ENCODE results near the gene RND2. TPM values are rescaled to one million over a fixed set of nuclear protein-coding genes. Genes with fewer than 3 reads are reported as not detected.

The RND2 gene
- total and polyA plus RNA-seq, 9 of the 15 experiments (the other 6 are each of a cell fraction or from before 2014, with no cell fraction given) = 0.15 to 1.9 (median 0.98) TPM

DNA sequence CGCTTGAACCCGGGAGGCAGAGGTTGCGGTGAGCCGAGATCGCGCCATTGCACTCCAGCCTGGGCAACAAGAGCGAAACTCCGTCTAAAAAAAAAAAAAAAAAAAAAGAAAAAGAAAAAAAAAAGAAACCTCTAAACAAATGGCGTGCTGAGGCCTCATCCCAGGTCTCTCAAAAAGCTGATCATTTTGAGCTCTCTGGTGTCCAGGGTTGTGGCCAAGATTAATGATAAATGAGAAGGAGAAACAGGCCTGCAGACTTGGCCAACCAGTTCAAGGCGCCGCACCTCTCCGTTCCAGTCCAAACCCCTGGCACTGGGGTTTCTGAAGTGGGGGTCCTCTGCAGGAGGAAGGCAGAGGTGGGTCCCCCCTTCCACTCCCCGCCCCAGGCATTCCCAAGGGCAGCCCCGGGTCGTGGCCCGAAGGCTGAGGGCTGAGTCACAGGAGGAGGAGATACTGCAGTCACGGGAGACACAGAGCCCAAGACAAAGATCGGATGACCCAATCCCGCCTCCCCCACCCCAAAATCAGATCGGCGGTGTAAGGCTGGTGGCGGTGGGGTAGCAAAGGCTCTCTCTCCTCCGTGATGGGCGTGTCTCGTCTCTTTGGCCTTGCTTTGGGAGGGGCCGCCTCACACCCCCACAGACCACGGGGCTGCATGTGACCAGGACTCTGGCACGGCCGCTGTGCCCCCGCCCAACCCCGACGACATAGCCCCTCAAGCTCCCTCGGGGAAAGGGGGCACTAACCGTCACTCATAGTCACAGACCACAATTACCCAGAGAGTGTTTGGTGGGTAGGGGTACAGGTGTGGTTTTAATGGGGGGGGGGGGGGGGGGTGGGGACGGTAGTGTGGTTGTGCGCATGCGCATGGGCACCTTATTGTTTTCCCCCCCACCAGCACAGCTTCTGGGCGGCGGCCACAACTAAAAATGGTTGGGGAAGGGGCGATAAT lies 4.0 kb upstream of the RND2 start (continued):
- TF ChIP-seq NFATC3 (IDR thresholded peaks at IDR 0.05) (no peak), POLR2G (IDR thresholded peaks at IDR 0.05; ENCODE audit: low read depth, low read length) (peak; percentile 61), C11orf30 (IDR thresholded peaks at IDR 0.05; ENCODE audit: low read depth) (peak; percentile 55), ZNF830 (CRISPR knock-in tag; IDR thresholded peaks at IDR 0.05) (no peak), ZNF583 (CRISPR knock-in tag; IDR thresholded peaks at IDR 0.05) (no peak), RCOR1 (IDR thresholded peaks at IDR 0.05; ENCODE audit: borderline replicate concordance in 1 of 2, low read depth in 2 of 2, low read length in 2 of 2) (peak; percentile 69 to 98; a peak in 3 of 4 replicates), ESRRA (IDR thresholded peaks at IDR 0.05; ENCODE audit: borderline replicate concordance, low read depth) (peak; percentile 83), ZNF316 (IDR thresholded peaks at IDR 0.05) (peak; percentile 29; the same call in 1 of the 2 replicates), TEAD2 (tag; IDR thresholded peaks at IDR 0.05) (no peak), ETV5 (CRISPR knock-in tag; IDR thresholded peaks at IDR 0.05; ENCODE audit: low read depth) (no peak), NFXL1 (CRISPR knock-in tag; IDR thresholded peaks at IDR 0.05) (no peak), MIER1 (IDR thresholded peaks at IDR 0.05; ENCODE audit: low read depth) (no peak), TRIM28 (IDR thresholded peaks at IDR 0.05) (no peak), CCNT2 (IDR thresholded peaks at IDR 0.05; ENCODE audit: borderline replicate concordance, extremely low read depth, insufficient read length, low read depth, low read length) (peak; percentile 90), BDP1 (IDR thresholded peaks at IDR 0.05; ENCODE audit: insufficient read depth, insufficient read length) (no peak), MAFG (tag; conservative IDR thresholded peaks at IDR 0.05) (peak; percentile 55; the same call in 1 of the 2 replicates)
- TF ChIP-seq, protein P1, sequence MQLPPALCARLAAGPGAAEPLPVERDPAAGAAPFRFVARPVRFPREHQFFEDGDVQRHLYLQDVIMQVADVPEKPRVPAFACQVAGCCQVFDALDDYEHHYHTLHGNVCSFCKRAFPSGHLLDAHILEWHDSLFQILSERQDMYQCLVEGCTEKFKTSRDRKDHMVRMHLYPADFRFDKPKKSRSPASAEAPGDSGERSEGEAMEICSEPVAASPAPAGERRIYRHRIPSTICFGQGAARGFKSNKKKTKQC (CRISPR knock-in tag; IDR thresholded peaks at IDR 0.05) = no peak
- TF ChIP-seq, protein P2, sequence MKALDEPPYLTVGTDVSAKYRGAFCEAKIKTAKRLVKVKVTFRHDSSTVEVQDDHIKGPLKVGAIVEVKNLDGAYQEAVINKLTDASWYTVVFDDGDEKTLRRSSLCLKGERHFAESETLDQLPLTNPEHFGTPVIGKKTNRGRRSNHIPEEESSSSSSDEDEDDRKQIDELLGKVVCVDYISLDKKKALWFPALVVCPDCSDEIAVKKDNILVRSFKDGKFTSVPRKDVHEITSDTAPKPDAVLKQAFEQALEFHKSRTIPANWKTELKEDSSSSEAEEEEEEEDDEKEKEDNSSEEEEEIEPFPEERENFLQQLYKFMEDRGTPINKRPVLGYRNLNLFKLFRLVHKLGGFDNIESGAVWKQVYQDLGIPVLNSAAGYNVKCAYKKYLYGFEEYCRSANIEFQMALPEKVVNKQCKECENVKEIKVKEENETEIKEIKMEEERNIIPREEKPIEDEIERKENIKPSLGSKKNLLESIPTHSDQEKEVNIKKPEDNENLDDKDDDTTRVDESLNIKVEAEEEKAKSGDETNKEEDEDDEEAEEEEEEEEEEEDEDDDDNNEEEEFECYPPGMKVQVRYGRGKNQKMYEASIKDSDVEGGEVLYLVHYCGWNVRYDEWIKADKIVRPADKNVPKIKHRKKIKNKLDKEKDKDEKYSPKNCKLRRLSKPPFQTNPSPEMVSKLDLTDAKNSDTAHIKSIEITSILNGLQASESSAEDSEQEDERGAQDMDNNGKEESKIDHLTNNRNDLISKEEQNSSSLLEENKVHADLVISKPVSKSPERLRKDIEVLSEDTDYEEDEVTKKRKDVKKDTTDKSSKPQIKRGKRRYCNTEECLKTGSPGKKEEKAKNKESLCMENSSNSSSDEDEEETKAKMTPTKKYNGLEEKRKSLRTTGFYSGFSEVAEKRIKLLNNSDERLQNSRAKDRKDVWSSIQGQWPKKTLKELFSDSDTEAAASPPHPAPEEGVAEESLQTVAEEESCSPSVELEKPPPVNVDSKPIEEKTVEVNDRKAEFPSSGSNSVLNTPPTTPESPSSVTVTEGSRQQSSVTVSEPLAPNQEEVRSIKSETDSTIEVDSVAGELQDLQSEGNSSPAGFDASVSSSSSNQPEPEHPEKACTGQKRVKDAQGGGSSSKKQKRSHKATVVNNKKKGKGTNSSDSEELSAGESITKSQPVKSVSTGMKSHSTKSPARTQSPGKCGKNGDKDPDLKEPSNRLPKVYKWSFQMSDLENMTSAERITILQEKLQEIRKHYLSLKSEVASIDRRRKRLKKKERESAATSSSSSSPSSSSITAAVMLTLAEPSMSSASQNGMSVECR (CRISPR knock-in tag; IDR thresholded peaks at IDR 0.05) = no peak
- TF ChIP-seq, protein P3, sequence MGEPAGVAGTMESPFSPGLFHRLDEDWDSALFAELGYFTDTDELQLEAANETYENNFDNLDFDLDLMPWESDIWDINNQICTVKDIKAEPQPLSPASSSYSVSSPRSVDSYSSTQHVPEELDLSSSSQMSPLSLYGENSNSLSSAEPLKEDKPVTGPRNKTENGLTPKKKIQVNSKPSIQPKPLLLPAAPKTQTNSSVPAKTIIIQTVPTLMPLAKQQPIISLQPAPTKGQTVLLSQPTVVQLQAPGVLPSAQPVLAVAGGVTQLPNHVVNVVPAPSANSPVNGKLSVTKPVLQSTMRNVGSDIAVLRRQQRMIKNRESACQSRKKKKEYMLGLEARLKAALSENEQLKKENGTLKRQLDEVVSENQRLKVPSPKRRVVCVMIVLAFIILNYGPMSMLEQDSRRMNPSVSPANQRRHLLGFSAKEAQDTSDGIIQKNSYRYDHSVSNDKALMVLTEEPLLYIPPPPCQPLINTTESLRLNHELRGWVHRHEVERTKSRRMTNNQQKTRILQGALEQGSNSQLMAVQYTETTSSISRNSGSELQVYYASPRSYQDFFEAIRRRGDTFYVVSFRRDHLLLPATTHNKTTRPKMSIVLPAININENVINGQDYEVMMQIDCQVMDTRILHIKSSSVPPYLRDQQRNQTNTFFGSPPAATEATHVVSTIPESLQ (CRISPR knock-in tag; IDR thresholded peaks at IDR 0.05) = no peak

All from K562 (cell line).